ENCODE results near the gene IGFBP3. TPM values are rescaled to one million over a fixed set of nuclear protein-coding genes. Genes with fewer than 3 reads are reported as not detected.

The IGFBP3 gene
- total and polyA plus RNA-seq, 2 of the 13 experiments (the other 11 are each of a cell fraction or from before 2014, with no cell fraction given): 57.5 TPM; not detected in 1

DNA sequence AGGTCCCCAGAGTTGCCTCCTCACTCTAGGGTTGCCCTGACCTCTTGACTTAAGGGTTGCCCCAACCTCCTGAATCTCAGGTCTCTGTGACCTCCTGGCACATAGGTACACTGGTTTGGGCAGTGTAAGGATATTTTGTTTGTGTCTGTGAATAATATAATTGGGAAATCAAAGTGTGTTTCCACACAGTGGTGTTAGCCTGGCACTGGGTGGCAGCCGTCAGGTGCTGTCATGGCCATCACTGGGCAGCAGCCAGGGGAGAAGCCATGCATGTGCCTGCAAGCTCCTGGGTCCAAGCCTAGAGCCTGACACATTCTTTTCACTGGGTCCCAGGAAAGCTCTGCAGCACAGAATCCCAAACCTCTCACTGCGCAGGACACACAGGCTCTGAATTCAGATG lies 44.6 kb downstream of the IGFBP3 start:
- intact Hi-C loops (cut with micrococcal nuclease; ENCODE audit: unreplicated experiment) (no loop called here), in situ Hi-C loops (cut with HindIII; ENCODE audit: extremely low pct_ligation_motif_present, low pct_unique_long_range_greater_than_20kb) (no loop called here)
- FAIRE-seq: no peak
- peaks cover 20% of the 10 kb centered on the region for H3K9me3 ChIP-seq (ENCODE audit: low read length)
- ATAC-seq: no peak
- ChIA-PET POLR2A (interaction anchor here (0.6 to 0.9 kb wide), 2 partner anchors 9 to 11 kb away, joined by 3 to 6 read pairs; partner anchors contain the start of gene IGFBP1), CTCF (ENCODE audit: low intra/inter-chr PET ratio, low total read pairs) (no interaction called here)
- H3K36me3 ChIP-seq (replicated peaks in 1 of 2; ENCODE audit: control insufficient read depth in 1 of 2, insufficient read depth in 2 of 2, low read length in 2 of 2): no peaks in the 10 kb centered on the region
- no CpG with 5 or more reads among the region's 2 CpGs for WGBS (ENCODE audit: low lambda C conversion rate)
- no peak overlapping the region for H3K27ac ChIP-seq (ENCODE audit: extremely low read length, insufficient read depth, low read length)
- peaks cover 80% of the 10 kb centered on the region for H3K4me1 ChIP-seq (ENCODE audit: insufficient read depth, low read length)
- H3K27me3 ChIP-seq (ENCODE audit: control insufficient read depth in 1 of 2, insufficient read depth in 2 of 2, low read length in 2 of 2): no peaks in the 10 kb centered on the region
- no peak overlapping the region for H3K4me3 ChIP-seq (replicated peaks in 1 of 3; ENCODE audit: insufficient read depth in 1 of 3, low read depth in 2 of 3, low read length in 3 of 3)
- no peak overlapping the region for H2AFZ ChIP-seq (ENCODE audit: low read length)
- no peak overlapping the region for H3K9ac ChIP-seq (ENCODE audit: insufficient read depth, low read depth, low read length)
- no peaks in the 10 kb centered on the region for H4K20me1 ChIP-seq (ENCODE audit: insufficient read depth, low read length)
- no peak for DNase-seq (ENCODE audit: low spot score)
- no peak overlapping the region for H3K4me2 ChIP-seq (ENCODE audit: low read depth, low read length)
- TF ChIP-seq ZNF605 (CRISPR knock-in tag; IDR thresholded peaks at IDR 0.05) (0 out of 2 replicates have a peak, but pooled peaks have one; percentile 37), ZBTB7A (CRISPR knock-in tag; IDR thresholded peaks at IDR 0.05) (no peak)
- TF ChIP-seq, protein P1, sequence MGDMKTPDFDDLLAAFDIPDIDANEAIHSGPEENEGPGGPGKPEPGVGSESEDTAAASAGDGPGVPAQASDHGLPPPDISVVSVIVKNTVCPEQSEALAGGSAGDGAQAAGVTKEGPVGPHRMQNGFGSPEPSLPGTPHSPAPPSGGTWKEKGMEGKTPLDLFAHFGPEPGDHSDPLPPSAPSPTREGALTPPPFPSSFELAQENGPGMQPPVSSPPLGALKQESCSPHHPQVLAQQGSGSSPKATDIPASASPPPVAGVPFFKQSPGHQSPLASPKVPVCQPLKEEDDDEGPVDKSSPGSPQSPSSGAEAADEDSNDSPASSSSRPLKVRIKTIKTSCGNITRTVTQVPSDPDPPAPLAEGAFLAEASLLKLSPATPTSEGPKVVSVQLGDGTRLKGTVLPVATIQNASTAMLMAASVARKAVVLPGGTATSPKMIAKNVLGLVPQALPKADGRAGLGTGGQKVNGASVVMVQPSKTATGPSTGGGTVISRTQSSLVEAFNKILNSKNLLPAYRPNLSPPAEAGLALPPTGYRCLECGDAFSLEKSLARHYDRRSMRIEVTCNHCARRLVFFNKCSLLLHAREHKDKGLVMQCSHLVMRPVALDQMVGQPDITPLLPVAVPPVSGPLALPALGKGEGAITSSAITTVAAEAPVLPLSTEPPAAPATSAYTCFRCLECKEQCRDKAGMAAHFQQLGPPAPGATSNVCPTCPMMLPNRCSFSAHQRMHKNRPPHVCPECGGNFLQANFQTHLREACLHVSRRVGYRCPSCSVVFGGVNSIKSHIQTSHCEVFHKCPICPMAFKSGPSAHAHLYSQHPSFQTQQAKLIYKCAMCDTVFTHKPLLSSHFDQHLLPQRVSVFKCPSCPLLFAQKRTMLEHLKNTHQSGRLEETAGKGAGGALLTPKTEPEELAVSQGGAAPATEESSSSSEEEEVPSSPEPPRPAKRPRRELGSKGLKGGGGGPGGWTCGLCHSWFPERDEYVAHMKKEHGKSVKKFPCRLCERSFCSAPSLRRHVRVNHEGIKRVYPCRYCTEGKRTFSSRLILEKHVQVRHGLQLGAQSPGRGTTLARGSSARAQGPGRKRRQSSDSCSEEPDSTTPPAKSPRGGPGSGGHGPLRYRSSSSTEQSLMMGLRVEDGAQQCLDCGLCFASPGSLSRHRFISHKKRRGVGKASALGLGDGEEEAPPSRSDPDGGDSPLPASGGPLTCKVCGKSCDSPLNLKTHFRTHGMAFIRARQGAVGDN (CRISPR knock-in tag; IDR thresholded peaks at IDR 0.05): peak; percentile 62
- no TSS peak for BruUV-seq (replicated peaks)
- no peaks in the 10 kb centered on the region for H3K79me2 ChIP-seq (ENCODE audit: insufficient read depth, low read length)

All from HepG2 (cell line).